ENCODE measurements around the gene CLEC16A.

- TF ChIP-seq, protein P1, sequence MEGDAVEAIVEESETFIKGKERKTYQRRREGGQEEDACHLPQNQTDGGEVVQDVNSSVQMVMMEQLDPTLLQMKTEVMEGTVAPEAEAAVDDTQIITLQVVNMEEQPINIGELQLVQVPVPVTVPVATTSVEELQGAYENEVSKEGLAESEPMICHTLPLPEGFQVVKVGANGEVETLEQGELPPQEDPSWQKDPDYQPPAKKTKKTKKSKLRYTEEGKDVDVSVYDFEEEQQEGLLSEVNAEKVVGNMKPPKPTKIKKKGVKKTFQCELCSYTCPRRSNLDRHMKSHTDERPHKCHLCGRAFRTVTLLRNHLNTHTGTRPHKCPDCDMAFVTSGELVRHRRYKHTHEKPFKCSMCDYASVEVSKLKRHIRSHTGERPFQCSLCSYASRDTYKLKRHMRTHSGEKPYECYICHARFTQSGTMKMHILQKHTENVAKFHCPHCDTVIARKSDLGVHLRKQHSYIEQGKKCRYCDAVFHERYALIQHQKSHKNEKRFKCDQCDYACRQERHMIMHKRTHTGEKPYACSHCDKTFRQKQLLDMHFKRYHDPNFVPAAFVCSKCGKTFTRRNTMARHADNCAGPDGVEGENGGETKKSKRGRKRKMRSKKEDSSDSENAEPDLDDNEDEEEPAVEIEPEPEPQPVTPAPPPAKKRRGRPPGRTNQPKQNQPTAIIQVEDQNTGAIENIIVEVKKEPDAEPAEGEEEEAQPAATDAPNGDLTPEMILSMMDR (IDR thresholded peaks at IDR 0.05): no peak
- TF ChIP-seq POLR2A (IDR thresholded peaks at IDR 0.05): no peak
Observed at GRCh38 chr16:11182411-11182810, 238.0 kb downstream of the CLEC16A start.
